Hematopoietic multipotent progenitor cell treated with erythropoietin and hydrocortisone succinate and interleukin-3 and kit ligand, for 4 days (in vitro differentiated cells): ENCODE results near the gene TSPOAP1.
A peak's percentile ranks its signal among the peaks of the same experiment; 100 is the strongest.

Experiments
- DNase-seq: peaks from one replicate; pipeline ENCODE4 v3.0.0-alpha.2; 2015

Gene TSPOAP1

GRCh38 chr17:58328195-58329034 is at the start of gene TSPOAP1:
TSS of gene TSPOAP1 (minus strand) at chr17:58328795. CDS start at chr17:58327920, 875 bp downstream.
- DNase-seq, result peak; percentile 98

- no peak for DNase-seq
Observed at GRCh38 chr17:58377661-58378060, 49.1 kb upstream of the TSPOAP1 start.

- peak; percentile 37 for DNase-seq
Observed at GRCh38 chr17:58377093-58377601, 48.6 kb upstream of the TSPOAP1 start.

GRCh38 chr17:58376472-58377000 is 47.9 kb upstream of the TSPOAP1 start:
- DNase-seq, result peak; percentile 37

GRCh38 chr17:58375811-58376210 is 47.2 kb upstream of the TSPOAP1 start:
- DNase-seq, result no peak

- no peak for DNase-seq
Observed at GRCh38 chr17:58375256-58375655, 46.7 kb upstream of the TSPOAP1 start.

GRCh38 chr17:58373923-58374322 is 45.3 kb upstream of the TSPOAP1 start:
- no peak for DNase-seq

- DNase-seq, result no peak
Observed at GRCh38 chr17:58373003-58373402, 44.4 kb upstream of the TSPOAP1 start.

- no peak for DNase-seq
Observed at GRCh38 chr17:58371300-58371950, 42.8 kb upstream of the TSPOAP1 start.

GRCh38 chr17:58370716-58371115 is 42.1 kb upstream of the TSPOAP1 start:
- no peak for DNase-seq

- DNase-seq, result no peak
Observed at GRCh38 chr17:58370309-58370708, 41.7 kb upstream of the TSPOAP1 start.

- DNase-seq, result no peak
Observed at GRCh38 chr17:58369214-58370031, 40.8 kb upstream of the TSPOAP1 start.

- DNase-seq, result no peak
Observed at GRCh38 chr17:58368860-58369213, 40.2 kb upstream of the TSPOAP1 start.

GRCh38 chr17:58367461-58367860 is 38.9 kb upstream of the TSPOAP1 start:
- DNase-seq, result peak; percentile 81

- no peak for DNase-seq
Observed at GRCh38 chr17:58365980-58366595, 37.5 kb upstream of the TSPOAP1 start.

GRCh38 chr17:58365185-58365979 is 36.8 kb upstream of the TSPOAP1 start:
- DNase-seq, result no peak

GRCh38 chr17:58364270-58364942 is 35.8 kb upstream of the TSPOAP1 start:
- DNase-seq, result peak; percentile 48

GRCh38 chr17:58363457-58364185 is 35.0 kb upstream of the TSPOAP1 start:
- no peak for DNase-seq

GRCh38 chr17:58362368-58363014 is 33.9 kb upstream of the TSPOAP1 start:
- no peak for DNase-seq
